ENCODE data around the gene HMGA1.

The HMGA1 gene

GRCh38 chr6:34236443-34237315 is at the start of gene HMGA1:
Gene HMGA1 (plus strand): TSS chr6:34236873. CDS start chr6:34240781, 3,908 bp downstream.
- DNase-seq, result peak; percentile 98

GRCh38 chr6:34189806-34190503 is 46.7 kb upstream of the HMGA1 start:
- no peak for DNase-seq

- DNase-seq, result no peak
Observed at GRCh38 chr6:34190504-34191122, 46.1 kb upstream of the HMGA1 start.

GRCh38 chr6:34194772-34195171 is 41.9 kb upstream of the HMGA1 start:
- no peak for DNase-seq

- DNase-seq, result no peak
Observed at GRCh38 chr6:34195726-34196115, 41.0 kb upstream of the HMGA1 start.

GRCh38 chr6:34196116-34196832 is 40.4 kb upstream of the HMGA1 start:
- peak; percentile 41 for DNase-seq

GRCh38 chr6:34196833-34197195 is 39.9 kb upstream of the HMGA1 start:
- no peak for DNase-seq

GRCh38 chr6:34200340-34200971 is 36.2 kb upstream of the HMGA1 start:
- DNase-seq, result no peak

- no peak for DNase-seq
Observed at GRCh38 chr6:34201455-34202107, 35.1 kb upstream of the HMGA1 start.

GRCh38 chr6:34202329-34203201 is 34.1 kb upstream of the HMGA1 start:
- no peak for DNase-seq

- DNase-seq, result no peak
Observed at GRCh38 chr6:34204693-34205092, 32.0 kb upstream of the HMGA1 start.

GRCh38 chr6:34205466-34205865 is 31.2 kb upstream of the HMGA1 start:
- DNase-seq, result no peak

GRCh38 chr6:34205916-34206315 is 30.8 kb upstream of the HMGA1 start:
- no peak for DNase-seq

GRCh38 chr6:34206726-34207125 is 29.9 kb upstream of the HMGA1 start:
- DNase-seq, result no peak

GRCh38 chr6:34207695-34208443 is 28.8 kb upstream of the HMGA1 start:
- DNase-seq, result no peak

GRCh38 chr6:34213772-34214171 is 22.9 kb upstream of the HMGA1 start:
- no peak for DNase-seq

GRCh38 chr6:34218691-34219090 is 18.0 kb upstream of the HMGA1 start:
- DNase-seq, result no peak

- no peak for DNase-seq
Observed at GRCh38 chr6:34223381-34223955, 13.2 kb upstream of the HMGA1 start.

- peak; percentile 92 for DNase-seq
Observed at GRCh38 chr6:34223956-34224940, 12.4 kb upstream of the HMGA1 start.

Measured in NCI-H510A treated with DMSO at 0.1 percent for 48 hours (cell line).